GM21717 (cell line): ENCODE measurements around the gene VWA5B1.

Experiments
- ATAC-seq: cut with Tn5 transposase; IDR thresholded peaks from one replicate; pipeline ENCODE4 v1.9.1; 2021; ENCODE audit warnings: mild to moderate bottlenecking, moderate library complexity; ENCODE audit not compliant: unreplicated experiment

VWA5B1 gene

DNA sequence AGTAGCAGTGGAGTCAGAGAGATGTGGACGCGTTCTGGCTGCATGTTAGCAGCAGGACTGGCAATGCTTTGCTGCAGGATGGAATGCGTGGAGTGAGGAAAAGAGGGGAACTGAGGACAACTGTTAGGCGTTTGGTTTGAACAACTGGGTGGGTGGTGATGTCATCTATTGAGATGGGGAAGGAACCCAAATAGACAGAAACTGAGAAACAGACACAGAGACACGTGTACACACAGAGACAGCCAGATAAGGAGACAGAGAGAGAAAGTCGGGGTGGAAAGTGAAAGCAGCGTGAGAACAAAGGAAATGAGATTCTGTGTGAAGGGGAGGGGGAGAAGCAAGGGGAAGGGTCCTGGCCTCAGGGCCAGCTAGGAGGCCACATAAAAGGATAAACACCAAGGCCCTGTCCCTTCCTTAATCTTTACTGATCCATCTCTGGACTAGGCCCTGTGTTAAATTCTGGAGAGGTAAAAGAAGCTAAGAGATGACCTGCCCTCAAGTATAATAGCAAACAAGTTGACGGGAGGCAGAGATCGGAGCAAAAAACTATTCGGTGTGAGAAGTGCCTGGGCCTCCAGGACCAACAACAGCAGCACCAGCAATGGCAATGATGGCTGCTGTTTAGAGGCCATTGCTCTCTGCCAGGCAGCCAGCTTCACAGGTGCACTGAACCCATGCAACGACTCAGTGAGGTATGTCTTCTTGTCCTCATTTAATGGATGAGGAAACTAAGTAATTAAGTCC lies 31.6 kb downstream of the VWA5B1 start:
- peak; percentile 63 for ATAC-seq

DNA sequence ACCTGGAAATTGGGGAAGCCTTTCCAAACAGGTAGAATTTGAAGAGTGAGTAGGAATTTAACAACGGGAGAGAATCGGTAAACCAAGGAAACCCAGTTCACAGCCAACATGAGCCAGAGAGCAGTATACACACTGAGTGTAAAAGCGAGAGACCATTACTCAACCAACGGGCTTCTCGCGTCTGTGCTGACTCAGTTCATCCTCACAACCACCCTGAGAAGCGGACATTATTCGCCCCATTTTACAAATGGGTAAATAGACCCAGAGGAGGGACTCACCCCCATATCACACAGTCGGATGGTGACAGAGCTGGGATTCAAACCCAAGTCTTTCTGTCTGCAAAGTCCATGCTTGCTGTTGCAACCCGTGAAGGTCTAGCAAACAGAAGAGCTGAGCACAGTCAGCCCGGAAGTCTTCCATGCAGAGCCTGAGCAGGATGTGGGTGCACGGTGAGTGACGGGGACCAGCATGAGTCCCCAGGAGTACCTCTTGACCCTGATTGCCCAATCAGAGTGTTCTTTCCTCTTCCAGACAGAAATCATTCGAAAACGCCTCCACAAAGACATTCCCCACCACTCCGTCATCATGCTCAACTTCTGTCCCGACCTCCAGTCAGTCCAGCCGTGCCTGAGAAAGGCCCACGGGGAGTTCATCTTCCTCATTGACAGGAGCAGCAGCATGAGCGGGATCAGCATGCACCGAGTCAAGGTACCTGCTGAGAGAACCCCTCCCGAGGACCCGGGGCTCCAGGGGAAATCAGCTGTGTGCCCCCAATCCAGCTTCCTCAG lies 32.3 kb downstream of the VWA5B1 start:
- ATAC-seq: no peak

DNA sequence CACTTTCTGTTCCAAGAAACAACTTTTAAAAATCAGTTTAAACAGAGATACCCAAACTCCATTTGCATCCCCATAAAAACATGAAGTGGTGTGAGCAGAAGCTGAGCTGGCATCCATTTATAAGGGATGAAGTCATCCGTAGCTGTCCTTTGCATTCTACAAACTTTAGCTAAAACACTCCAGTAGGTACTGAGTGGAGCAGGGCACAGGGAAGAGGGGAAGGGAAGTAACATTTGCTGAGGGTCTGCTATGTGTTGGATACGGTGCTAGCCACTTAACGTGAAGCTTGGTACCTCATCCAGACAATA lies 32.9 kb downstream of the VWA5B1 start:
- ATAC-seq: no peak

DNA sequence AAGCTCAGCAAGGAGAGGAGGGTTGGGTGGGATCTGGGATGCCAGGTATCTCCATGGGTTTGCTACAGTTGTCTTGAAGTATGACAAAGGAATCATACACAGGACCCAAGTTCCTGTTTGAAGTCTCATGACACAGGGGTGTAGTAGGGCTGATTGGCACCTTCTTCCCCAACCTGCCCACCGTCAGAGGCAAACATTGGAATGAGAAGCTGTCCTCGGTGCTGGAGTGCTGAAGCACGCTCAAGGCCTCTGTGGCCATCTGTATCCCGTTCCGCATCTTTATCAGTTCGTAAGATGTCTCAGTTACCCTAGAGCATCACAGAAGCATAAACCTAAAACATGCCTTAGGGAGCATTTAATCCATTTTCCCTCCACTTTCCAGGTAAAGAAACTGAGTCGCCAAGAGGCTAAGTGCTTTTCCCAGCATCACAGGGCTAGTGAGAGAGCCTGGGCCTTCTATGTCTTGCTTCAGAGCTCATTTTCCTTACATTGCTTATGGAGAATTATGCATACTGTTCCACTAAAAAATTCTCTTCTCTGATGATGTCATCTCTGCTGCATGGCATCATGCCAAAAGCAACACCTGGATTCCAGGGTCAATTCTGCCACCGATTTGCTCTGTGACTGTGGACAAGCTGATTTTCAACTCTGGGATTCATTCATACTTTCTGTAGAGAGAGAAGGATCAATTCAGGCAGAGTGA lies 34.2 kb downstream of the VWA5B1 start:
- ATAC-seq: no peak

DNA sequence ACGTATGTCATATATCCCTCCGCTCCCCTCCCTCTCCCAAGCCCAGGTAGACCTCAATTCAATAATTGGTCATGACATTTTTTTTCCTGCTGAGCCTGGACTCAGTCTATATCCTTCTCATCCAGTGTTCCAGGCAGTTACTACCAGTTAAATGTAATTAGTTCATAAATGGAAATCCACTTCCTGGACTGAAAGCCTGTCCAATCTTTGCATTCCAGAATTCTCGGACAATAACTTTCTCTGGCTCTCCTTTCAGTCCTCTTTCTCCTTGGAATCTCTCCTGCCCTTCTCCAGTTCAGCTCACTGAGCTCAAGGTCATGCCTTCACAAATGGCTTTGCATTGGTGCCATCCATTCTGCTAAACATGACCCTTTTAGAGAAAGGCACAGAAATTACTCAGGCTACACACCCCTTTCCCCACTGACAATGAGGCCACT lies 34.8 kb downstream of the VWA5B1 start:
- no peak for ATAC-seq

DNA sequence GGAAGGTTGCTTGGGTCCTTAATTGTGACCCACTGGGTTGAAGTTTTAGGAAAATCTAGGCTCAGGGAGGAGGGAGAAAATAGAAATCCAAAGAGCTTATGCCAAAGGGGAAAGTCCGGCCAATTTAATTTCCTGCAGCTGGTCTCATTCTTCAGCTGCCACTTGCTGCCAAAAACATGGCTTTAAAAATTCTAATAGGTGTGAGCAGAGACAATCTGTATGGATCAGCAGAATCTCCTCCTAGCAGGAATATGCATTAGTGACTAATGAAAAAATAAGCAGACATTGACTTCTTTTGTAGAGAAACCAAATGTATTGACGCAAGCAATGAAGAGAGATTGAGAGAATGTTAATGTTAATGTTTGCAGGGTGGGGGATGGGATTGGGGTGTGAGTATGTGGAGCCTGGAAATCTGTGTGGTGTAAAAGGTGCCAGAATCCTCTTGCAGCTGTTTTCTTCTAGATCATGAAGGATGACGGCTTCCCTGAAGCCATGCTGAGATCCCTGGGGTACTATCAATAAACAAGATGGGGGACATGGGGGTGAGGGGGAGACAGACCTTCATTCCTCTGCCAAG lies 35.3 kb downstream of the VWA5B1 start:
- no peak for ATAC-seq

DNA sequence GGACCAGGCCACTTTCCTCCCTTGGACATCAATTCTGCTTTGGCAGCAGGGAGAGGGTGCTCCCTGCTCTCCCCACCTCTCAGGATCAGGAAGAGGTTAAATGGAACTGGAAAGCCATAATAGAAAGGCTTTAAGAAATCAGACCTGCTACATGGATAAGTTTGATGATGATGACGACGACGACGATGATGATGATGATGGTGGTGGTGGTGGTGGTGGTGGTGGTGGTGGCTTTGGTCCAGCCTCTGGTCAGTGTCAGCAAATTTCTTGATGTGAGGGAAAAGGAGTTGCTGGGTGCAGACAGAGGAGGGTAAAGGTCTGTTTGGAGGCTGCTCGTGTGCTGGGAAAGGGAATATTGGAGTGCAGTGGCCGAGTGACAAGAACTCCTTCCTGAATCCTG lies 36.8 kb downstream of the VWA5B1 start:
- no peak for ATAC-seq

DNA sequence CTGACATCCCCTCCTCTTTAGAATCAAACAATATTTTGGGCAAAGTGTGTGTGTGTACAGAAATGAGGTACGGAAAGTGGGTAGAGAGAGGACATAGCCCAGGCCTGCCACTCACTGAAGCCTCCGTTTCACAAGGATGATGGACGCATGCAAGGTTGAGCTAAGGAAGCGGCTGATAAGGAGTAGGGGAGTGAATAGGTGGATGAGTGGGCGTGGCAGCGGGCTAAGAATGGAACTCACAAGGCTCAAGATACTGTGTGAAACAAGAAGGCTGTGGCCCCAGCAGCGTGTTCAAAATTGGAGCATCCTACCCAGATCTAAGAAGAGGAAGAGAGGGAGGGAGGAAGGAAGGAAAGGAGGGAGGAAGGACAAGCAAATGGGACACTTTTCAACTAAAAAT lies 37.5 kb downstream of the VWA5B1 start:
- no peak for ATAC-seq

DNA sequence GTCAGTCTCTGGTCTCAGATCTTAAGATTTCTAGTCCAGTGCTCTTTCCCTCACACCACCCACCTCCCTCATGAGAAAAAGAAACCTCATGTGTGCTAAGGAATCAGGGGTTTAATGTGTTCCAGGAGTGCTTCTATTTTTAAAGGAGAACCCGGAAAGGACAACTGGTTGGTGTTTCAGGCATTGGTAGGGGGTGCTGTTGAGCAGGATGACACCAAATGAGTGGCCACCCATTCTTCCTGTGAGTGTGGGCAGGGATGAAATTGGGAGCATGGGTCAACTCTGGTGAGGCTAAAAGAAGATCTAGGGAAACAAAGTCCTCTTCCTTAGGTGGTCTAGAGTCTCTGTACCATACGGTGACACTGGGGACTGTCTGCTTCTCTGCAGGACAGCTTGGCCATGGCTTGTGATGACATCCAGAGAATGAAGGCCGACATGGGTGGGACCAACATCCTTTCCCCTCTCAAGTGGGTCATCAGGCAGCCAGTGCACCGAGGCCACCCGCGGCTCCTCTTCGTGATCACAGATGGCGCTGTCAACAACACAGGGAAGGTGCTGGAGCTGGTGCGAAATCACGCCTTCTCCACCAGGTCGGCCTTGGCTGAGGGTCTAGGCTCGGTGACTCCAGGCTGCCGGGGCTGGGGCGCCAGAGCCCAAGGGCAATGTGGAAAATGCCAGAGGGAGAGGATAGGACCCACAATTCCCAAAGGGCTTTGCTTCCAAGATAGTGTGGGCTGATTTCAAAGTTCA lies 39.3 kb downstream of the VWA5B1 start:
- no peak for ATAC-seq

DNA sequence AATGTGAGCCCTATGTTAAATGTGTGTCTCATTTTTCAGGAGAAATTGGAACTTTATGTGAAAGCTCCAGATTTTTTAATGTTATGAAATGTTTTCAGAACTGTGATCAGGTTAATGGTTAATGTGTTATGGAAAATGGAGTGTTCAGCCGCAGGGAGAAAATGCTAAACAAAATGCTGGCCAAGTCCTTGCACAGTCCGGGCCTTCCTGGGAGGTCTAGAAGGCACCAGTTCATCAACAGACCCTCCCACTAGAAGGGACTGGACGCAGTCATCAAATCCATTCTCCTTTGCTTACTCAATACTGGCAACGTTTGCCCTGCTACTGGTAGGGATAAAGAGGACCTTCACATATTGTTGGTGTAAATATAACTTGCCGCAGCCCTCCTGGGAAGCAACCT lies 43.4 kb downstream of the VWA5B1 start:
- no peak for ATAC-seq

DNA sequence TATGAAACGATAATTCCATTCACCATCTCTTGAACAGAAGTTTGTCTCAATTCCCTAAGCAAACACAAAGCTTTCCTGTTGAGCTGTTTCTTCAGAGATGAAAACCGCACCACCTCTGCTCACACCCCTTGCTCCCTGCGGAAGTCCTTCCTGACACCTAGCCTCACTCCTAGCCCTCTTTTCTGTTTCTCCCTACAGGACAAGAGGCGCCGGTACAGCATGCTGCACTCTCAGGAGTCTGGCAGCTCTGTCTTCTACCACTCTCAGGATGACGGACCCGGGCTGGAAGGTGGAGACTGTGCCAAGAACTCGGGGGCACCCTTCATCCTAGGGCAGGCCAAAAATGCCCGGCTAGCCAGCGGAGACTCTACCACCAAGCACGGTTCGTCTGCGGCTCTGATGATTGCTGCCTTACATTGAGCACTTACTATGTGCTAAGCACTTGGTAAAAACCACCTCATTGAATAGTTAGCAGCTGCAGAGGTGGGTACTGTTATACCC lies 45.5 kb downstream of the VWA5B1 start:
- no peak for ATAC-seq

DNA sequence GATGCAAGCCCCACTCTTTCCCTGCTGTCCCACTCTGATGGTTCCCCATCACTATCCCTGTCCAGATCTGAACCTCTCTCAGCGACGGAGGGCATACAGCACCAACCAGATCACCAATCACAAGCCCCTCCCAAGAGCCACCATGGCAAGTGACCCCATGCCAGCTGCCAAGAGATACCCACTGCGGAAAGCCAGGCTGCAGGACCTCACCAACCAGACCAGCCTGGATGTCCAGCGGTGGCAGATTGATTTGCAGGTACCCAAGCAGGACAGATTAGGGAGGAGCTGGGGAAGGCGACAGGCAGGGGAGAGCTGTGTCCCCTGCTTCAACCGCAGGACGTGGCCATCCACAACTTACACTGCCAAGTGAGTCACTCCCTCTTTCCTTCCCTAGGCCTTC lies 46.9 kb downstream of the VWA5B1 start:
- ATAC-seq: no peak

DNA sequence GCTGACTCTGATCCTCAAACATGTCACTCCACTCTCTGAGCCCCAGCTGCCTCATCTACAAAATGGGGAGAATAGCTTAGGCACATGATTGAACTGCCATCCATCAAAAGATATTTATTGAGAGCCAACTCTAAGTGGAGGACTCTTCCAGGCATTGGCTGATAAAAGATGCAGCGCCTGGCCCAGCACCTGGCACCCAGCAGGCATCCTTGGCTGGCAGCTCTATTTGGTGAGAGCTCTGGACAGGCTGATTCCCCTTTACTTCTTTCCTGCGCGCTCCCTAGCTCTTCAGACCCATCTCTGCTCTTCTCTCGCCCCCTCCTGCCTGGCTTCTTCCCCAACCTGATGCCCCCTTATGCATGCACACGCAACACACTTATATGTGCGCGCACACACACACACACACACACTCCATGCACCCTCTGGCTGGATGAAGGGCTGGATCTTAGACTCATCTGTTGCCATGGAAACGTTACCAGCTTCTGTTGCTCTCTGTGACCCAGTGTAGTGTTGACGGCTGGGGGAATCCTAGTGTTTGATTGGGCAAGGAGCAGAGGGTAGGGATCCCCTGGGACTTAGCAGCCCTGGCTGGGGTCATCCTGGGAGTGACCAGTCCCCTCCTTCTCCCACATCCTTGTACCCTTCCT lies 49.3 kb downstream of the VWA5B1 start:
- no peak for ATAC-seq

DNA sequence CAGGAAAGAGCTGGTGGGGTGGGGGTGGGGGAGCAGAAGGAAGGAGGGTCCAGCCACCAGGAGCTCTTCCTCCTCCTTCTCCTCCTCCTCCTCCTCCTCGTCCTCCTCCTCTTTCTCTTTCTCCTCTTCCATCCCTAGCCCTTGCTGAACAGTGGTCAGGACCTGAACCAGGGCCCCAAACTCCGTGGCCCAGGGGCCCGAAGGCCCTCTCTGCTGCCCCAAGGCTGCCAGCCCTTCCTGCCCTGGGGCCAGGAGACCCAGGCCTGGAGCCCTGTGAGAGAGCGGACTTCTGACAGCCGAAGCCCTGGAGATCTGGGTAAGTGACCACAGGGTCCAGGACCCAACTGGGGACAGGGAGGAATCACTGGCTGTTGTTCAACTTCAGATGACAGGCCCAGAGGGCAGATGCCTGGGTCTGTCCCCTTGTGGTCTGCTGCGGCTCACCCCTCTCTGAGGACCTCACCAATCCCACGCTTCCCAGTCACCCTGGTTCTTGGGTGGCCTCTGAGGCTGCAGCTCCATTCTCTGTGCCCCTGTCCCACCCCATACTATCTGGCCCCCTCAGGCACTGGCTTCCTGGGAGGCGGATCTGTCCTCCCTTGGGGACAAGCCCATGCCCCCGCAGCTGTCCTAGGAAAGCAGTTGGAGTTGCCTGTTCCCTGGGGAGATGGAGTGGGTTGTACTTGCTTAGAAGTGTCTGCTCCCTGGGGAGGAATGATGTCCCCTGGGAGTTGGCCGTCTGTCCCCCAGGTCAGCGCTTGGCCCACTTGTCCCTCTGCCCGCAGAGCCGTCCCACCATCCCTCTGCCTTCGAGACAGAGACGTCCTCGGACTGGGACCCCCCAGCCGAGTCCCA lies 51.8 kb downstream of the VWA5B1 start:
- ATAC-seq: no peak

DNA sequence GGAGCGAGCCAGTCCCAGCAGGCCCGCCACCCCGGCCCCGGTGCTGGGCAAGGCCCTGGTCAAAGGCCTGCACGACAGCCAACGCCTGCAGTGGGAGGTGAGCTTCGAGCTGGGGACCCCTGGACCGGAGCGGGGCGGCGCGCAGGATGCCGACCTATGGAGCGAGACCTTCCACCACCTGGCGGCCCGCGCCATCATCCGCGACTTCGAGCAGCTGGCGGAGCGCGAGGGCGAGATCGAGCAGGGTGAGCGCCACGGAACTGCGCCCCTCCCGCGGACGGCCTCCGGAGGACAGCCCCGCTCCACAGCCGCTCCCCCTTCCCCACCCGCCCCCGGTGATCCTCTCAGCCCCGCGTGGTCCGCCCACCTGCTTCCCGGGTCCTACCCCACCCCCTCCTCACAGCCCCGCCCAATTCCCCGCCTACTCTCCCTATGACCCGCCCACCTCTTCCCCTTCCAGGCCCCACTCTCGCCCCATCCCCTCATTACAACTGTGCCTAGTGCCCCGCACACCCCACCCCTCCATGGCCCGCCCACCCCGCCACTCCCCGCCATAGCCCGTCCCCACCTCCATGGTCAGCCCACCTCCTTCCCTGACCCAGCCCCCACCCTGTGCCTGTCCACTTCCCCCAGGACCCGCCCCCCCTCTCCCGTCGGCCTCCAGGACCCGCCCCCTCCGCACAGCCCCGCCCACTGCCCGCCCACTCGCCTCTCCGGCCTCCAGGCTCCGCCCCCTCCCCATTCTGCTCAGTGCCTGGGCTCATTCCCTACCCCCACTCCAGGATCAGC lies 52.7 kb downstream of the VWA5B1 start:
- no peak for ATAC-seq

DNA sequence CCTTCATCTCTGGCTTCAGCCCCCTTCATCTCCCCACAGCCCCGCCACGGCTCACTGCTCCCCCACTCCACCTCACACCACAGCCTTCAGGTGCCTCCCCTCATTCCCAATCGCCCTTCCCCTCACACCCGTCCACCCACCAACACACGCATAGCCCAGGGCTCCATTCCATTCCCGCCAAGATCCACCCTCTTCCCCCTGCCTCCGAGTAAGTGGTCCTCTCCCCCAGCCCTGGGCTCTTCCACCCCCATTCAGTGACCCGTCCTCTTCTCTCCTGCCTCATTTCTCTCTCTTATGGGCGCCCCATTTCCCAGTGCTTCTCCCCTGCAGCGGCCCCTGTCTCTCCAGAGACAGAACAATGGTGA lies 53.2 kb downstream of the VWA5B1 start:
- ATAC-seq: no peak

DNA sequence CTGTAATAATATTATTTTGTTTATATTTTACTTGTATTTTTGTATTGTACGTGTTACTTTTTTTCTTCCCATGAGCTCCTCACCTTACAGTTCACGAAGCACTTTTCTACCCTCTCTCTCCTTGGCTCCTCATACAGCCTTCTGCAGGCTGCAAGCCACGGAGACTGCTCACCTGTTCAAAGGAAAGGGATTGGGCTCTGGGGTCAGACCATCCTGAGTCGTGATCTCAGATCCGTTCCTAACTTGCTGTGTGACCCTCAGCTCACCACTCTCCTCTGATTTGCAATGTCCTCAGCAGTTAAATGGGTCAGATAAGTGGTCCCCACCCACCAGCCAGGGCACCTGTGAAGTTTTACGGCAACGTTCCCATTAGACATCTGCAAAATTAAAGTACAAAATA lies 54.1 kb downstream of the VWA5B1 start:
- ATAC-seq: no peak

DNA sequence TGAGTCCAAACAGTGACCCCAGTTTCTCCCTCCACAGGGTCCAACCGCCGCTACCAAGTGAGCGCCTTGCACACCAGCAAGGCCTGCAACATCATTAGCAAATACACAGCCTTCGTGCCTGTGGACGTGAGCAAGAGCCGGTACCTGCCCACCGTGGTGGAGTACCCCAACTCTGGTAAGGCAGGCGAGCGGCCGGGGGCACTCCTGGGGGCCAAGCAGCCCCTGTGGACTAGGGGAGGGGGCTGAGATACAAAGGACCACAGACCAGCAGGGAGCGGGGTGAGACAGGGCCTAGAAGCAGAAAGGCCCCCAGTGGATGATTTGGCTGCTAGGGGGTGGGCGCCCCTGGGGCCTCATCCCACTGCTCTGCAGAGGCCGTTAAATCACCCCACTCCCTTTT lies 54.7 kb downstream of the VWA5B1 start:
- ATAC-seq: no peak

DNA sequence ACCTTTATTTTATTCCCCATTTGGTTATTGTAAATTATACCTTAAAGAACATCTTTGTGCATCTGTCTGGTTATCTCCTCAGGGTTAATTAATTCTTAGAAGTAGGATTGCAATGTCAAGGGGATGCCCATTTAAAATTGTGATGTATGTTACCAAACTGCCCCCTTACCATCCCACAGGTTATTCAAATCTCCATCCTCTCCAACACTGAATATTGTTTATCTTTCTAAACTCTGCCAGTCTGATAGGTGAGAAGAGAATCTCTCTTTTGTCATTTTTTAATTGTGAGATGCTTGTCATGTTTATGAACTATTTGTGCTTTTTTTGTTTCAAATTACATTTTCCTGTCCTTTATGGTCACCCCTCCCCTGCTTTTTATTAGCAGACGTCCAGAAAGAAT lies 55.8 kb downstream of the VWA5B1 start:
- ATAC-seq: no peak
